Hematopoietic multipotent progenitor cell treated with erythropoietin and hydrocortisone succinate and interleukin-3 and kit ligand, for 15 days (in vitro differentiated cells): ENCODE data around the gene TFDP2.

Experiments
- DNase-seq: peaks from one replicate; pipeline ENCODE4 v3.0.0-alpha.2; 2015; ENCODE audit warnings: low spot score

TFDP2 gene

GRCh38 chr3:142072816-142073215, 76.5 kb downstream of the TFDP2 start:
- DNase-seq: no peak

GRCh38 chr3:142065932-142066331, 83.4 kb downstream of the TFDP2 start:
- no peak for DNase-seq

- DNase-seq: no peak
Measured at GRCh38 chr3:142065344-142065743, 84.0 kb downstream of the TFDP2 start.

- no peak for DNase-seq
Measured at GRCh38 chr3:142064454-142064853, 84.9 kb downstream of the TFDP2 start.

- no peak for DNase-seq
Measured at GRCh38 chr3:142057331-142057725, 92.0 kb downstream of the TFDP2 start.

GRCh38 chr3:142056656-142057330, 92.6 kb downstream of the TFDP2 start:
- DNase-seq: no peak

GRCh38 chr3:142053835-142054234, 95.5 kb downstream of the TFDP2 start:
- DNase-seq: no peak

- no peak for DNase-seq
Measured at GRCh38 chr3:142053244-142053643, 96.1 kb downstream of the TFDP2 start.

- DNase-seq: no peak
Measured at GRCh38 chr3:142051351-142051750, 98.0 kb downstream of the TFDP2 start.

GRCh38 chr3:142047021-142047369, 102.3 kb downstream of the TFDP2 start:
- no peak for DNase-seq

GRCh38 chr3:142046320-142047020, 102.9 kb downstream of the TFDP2 start:
- DNase-seq: peak; percentile 89

GRCh38 chr3:142040941-142041491, 108.3 kb downstream of the TFDP2 start:
- DNase-seq: no peak

- DNase-seq: no peak
Measured at GRCh38 chr3:142035308-142035922, 113.9 kb downstream of the TFDP2 start.

GRCh38 chr3:142033292-142033691, 116.1 kb downstream of the TFDP2 start:
- no peak for DNase-seq

- DNase-seq: no peak
Measured at GRCh38 chr3:142031575-142031974, 117.8 kb downstream of the TFDP2 start.

GRCh38 chr3:142029791-142030190, 119.6 kb downstream of the TFDP2 start:
- DNase-seq: no peak

- DNase-seq: peak; percentile 93
Measured at GRCh38 chr3:142029052-142029642, 120.2 kb downstream of the TFDP2 start.

- peak; percentile 86 for DNase-seq
Measured at GRCh38 chr3:142028243-142028777, 121.0 kb downstream of the TFDP2 start.

GRCh38 chr3:142027735-142028134, 121.6 kb downstream of the TFDP2 start:
- peak; percentile 71 for DNase-seq

- peak; percentile 33 for DNase-seq
Measured at GRCh38 chr3:142027300-142027699, 122.0 kb downstream of the TFDP2 start.

GRCh38 chr3:142026333-142026732, 123.0 kb downstream of the TFDP2 start:
- no peak for DNase-seq

- peak; percentile 93 for DNase-seq
Measured at GRCh38 chr3:142022381-142022780, 127.0 kb downstream of the TFDP2 start.
